Astrocyte (in vitro differentiated cells and primary cell): ENCODE data around the gene AUNIP. TPM values are rescaled to one million over a fixed set of nuclear protein-coding genes. Genes with fewer than 3 reads are reported as not detected.

ENCODE experiments used
- DNase-seq: peaks from one replicate; pipeline ENCODE4 v3.0.0-alpha.2; 2010; ENCODE audit warnings: low read depth
- FAIRE-seq: peaks from 2 replicates; lab custom pipeline; 2011; peaks lifted over from hg19 to GRCh38; lab: Jason Lieb, UNC
- H2AFZ ChIP-seq: 2 replicates; pipeline ENCODE4 v1.6.0; 2012; ENCODE audit warnings: low read depth, low read length, inconsistent platforms
- H3K27ac ChIP-seq: 2 replicates; pipeline ENCODE4 v1.5.1; 2011; ENCODE audit warnings: low read depth, low read length, inconsistent platforms
- H3K27me3 ChIP-seq: 2 replicates; pipeline ENCODE4 v1.6.0; 2011; ENCODE audit warnings: low read length, inconsistent platforms; ENCODE audit not compliant: insufficient read depth
- H3K36me3 ChIP-seq: 2 replicates; pipeline ENCODE4 v1.5.1; 2011; ENCODE audit warnings: low read length, inconsistent platforms; ENCODE audit not compliant: insufficient read depth
- H3K4me1 ChIP-seq: 2 replicates; pipeline ENCODE4 v1.5.1; 2011; ENCODE audit warnings: low read length, inconsistent platforms; ENCODE audit not compliant: insufficient read depth
- H3K4me2 ChIP-seq: 2 replicates; pipeline ENCODE4 v1.6.0; 2012; ENCODE audit warnings: low read length, inconsistent platforms
- H3K4me3 ChIP-seq: 2 replicates; pipeline ENCODE4 v1.5.1; 2011; ENCODE audit warnings: low read depth, mild to moderate bottlenecking, low read length, inconsistent platforms; ENCODE audit not compliant: insufficient read depth
- H3K79me2 ChIP-seq: 2 replicates; pipeline ENCODE4 v1.6.0; 2012; ENCODE audit warnings: mild to moderate bottlenecking, low read length, inconsistent platforms; ENCODE audit not compliant: insufficient read depth
- H3K9ac ChIP-seq: 2 replicates; pipeline ENCODE4 v1.6.0; 2012; ENCODE audit warnings: mild to moderate bottlenecking, low read length, inconsistent platforms
- H3K9me3 ChIP-seq: 2 replicates; pipeline ENCODE4 v1.5.1; 2012; ENCODE audit warnings: low read depth, mild to moderate bottlenecking, low read length, inconsistent platforms; ENCODE audit not compliant: insufficient read depth
- H4K20me1 ChIP-seq: 2 replicates; pipeline ENCODE4 v1.6.0; 2012; ENCODE audit warnings: low read length, inconsistent platforms; ENCODE audit not compliant: insufficient read depth
- H3K27ac Mint-ChIP-seq: one replicate; pipeline ENCODE4 v1.8.0; 2021; ENCODE audit warnings: mild to moderate bottlenecking, mixed read lengths; ENCODE audit not compliant: unreplicated experiment
- H3K27me3 Mint-ChIP-seq: one replicate; pipeline ENCODE4 v1.8.0; 2021; ENCODE audit warnings: low read depth, mixed read lengths; ENCODE audit not compliant: unreplicated experiment
- H3K36me3 Mint-ChIP-seq: one replicate; pipeline ENCODE4 v1.8.0; 2021; ENCODE audit warnings: low read depth, mixed read lengths; ENCODE audit not compliant: unreplicated experiment
- H3K4me1 Mint-ChIP-seq: one replicate; pipeline ENCODE4 v1.8.0; 2021; ENCODE audit warnings: low read depth, mixed read lengths; ENCODE audit not compliant: unreplicated experiment
- H3K4me3 Mint-ChIP-seq: one replicate; pipeline ENCODE4 v1.8.0; 2021; ENCODE audit warnings: mild to moderate bottlenecking, moderate library complexity, mixed read lengths; ENCODE audit not compliant: unreplicated experiment
- H3K9me3 Mint-ChIP-seq: one replicate; pipeline ENCODE4 v1.8.0; 2021; ENCODE audit warnings: mild to moderate bottlenecking, mixed read lengths; ENCODE audit not compliant: unreplicated experiment
- EZH2 ChIP-seq: IDR thresholded peaks from 2 replicates; pipeline ENCODE4 v1.6.1; 2012; ENCODE audit warnings: mild to moderate bottlenecking, low read length, inconsistent platforms; ENCODE audit not compliant: insufficient read depth
- total RNA-seq: library from RNA; stranded (reverse); gene quantifications from 2 replicates; pipeline ENCODE4 v1.2.1, GENCODE V29; 2021
- TF ChIP-seq, protein P1 (sequence below): IDR thresholded peaks from 2 replicates; pipeline ENCODE4 v1.5.1; 2011; ENCODE audit warnings: low read depth, mild to moderate bottlenecking, inconsistent platforms, low read length, moderate library complexity; ENCODE audit not compliant: insufficient read depth

AUNIP gene
- total RNA-seq, 1 donor from 2014 or later = 2.1 TPM

- H3K4me3 Mint-ChIP-seq = peak overlapping the region; percentile 2
- no peak overlapping the region for H3K4me2 ChIP-seq
- H3K9me3 Mint-ChIP-seq = peaks cover 1% of the 10 kb centered on the region
- H3K27ac Mint-ChIP-seq = no peak overlapping the region
- H3K36me3 ChIP-seq = no peaks in the 10 kb centered on the region
- TF ChIP-seq, protein P1, sequence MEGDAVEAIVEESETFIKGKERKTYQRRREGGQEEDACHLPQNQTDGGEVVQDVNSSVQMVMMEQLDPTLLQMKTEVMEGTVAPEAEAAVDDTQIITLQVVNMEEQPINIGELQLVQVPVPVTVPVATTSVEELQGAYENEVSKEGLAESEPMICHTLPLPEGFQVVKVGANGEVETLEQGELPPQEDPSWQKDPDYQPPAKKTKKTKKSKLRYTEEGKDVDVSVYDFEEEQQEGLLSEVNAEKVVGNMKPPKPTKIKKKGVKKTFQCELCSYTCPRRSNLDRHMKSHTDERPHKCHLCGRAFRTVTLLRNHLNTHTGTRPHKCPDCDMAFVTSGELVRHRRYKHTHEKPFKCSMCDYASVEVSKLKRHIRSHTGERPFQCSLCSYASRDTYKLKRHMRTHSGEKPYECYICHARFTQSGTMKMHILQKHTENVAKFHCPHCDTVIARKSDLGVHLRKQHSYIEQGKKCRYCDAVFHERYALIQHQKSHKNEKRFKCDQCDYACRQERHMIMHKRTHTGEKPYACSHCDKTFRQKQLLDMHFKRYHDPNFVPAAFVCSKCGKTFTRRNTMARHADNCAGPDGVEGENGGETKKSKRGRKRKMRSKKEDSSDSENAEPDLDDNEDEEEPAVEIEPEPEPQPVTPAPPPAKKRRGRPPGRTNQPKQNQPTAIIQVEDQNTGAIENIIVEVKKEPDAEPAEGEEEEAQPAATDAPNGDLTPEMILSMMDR = peak; percentile 69
- TF ChIP-seq EZH2 = no peak
- H3K9ac ChIP-seq = no peak overlapping the region
- peak; percentile 69 for FAIRE-seq
- H3K27ac ChIP-seq = no peak overlapping the region
- no peaks in the 10 kb centered on the region for H4K20me1 ChIP-seq
- peaks cover 15% of the 10 kb centered on the region for H3K4me1 Mint-ChIP-seq
- H3K4me3 ChIP-seq = no peak overlapping the region
- no peak overlapping the region for H2AFZ ChIP-seq
- no peaks in the 10 kb centered on the region for H3K27me3 ChIP-seq
- H3K79me2 ChIP-seq = peaks cover 13% of the 10 kb centered on the region
- peaks cover 5% of the 10 kb centered on the region for H3K36me3 Mint-ChIP-seq
- H3K4me1 ChIP-seq = peaks cover 4% of the 10 kb centered on the region
- no peaks in the 10 kb centered on the region for H3K9me3 ChIP-seq
- peaks cover 15% of the 10 kb centered on the region for H3K27me3 Mint-ChIP-seq
- peak; percentile 46 for DNase-seq
These were observed 62.3 kb downstream of the AUNIP start for GRCh38 chr1:25796811-25797458.

DNA sequence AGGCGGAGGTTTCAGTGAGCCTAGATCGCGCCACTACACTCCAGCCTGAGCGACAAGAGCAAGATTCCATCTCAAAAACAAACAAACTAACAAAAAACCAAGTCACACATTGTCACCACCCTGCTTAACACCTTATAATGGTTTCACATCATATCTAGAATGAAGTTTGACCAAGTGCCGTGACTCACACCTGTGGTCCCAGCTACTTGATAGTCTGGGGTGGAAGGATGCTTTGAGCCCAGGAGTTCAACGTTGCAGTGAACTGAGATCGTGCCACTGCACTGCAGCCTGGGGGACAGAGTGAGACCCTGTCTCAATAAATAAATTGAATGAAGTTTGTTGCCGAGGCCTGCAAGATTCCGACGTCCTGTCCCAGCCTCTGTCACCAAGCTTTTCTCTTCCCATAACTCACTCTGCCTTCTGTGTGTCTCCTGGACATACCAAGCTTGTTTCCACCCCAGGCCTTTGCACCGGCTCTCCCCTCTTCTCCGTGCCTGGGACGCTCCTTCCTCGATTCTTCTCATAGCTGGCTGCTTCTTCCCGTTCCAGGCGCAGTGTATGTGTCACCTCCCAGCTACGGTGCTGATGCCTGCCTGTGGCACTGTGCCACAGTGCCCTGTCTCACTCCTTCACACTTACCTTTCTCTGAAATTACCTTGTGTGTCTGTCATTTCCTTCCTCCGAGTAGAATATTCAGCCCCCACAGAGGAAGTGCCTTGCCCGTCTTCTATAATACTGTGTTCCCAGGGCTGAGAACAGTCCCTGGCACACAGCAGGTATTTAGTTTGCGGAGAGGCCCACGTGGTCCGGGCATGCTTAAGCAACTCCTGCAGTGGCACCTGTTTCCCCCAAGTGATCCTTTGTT lies 63.1 kb downstream of the AUNIP start:
- peaks cover 15% of the 10 kb centered on the region for H3K4me1 Mint-ChIP-seq
- DNase-seq = no peak
- H3K9me3 ChIP-seq = no peaks in the 10 kb centered on the region
- no peak overlapping the region for H3K4me3 ChIP-seq
- no peak overlapping the region for H3K4me3 Mint-ChIP-seq
- peaks cover 23% of the 10 kb centered on the region for H3K27me3 Mint-ChIP-seq
- FAIRE-seq = no peak
- H3K36me3 ChIP-seq = no peaks in the 10 kb centered on the region
- H3K9ac ChIP-seq = no peak overlapping the region
- peaks cover 2% of the 10 kb centered on the region for H3K36me3 Mint-ChIP-seq
- TF ChIP-seq, protein P1 = no peak
- no peak for TF ChIP-seq EZH2
- H3K27ac ChIP-seq = no peak overlapping the region
- H3K9me3 Mint-ChIP-seq = peaks cover 1% of the 10 kb centered on the region
- no peak overlapping the region for H3K4me2 ChIP-seq
- peaks cover 8% of the 10 kb centered on the region for H3K79me2 ChIP-seq
- H3K27me3 ChIP-seq = no peaks in the 10 kb centered on the region
- H3K4me1 ChIP-seq = peaks cover 4% of the 10 kb centered on the region
- no peak overlapping the region for H2AFZ ChIP-seq
- H3K27ac Mint-ChIP-seq = no peak overlapping the region
- H4K20me1 ChIP-seq = no peaks in the 10 kb centered on the region

DNA sequence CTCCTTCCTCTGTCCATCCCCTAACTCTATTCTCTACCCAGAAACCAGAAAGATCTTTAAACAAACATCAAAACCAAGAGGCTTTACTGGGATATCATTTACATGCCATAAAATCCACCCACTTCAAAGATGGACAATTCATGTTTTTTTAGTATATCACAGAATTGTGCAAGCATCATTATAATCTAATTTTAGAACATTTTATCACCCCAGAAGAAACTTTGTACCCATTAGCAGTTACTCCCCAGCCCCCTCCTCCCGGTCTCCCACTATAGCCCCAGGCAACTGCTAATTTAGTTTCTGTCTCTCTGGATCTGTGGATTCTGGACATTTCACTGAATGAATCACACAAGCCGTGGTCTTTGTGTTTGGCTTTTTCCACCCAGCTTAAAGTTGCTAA lies 64.0 kb downstream of the AUNIP start:
- FAIRE-seq = no peak
- Mint-ChIP-seq H3K9me3 (peaks cover 1% of the 10 kb centered on the region), H3K4me3 (peak overlapping the region; percentile 7), H3K27me3 (peaks cover 30% of the 10 kb centered on the region), H3K27ac (no peak overlapping the region), H3K4me1 (peaks cover 13% of the 10 kb centered on the region), H3K36me3 (peaks cover 2% of the 10 kb centered on the region)
- DNase-seq = no peak
- no peaks in the 10 kb centered on the region for H3K79me2 ChIP-seq
- no peak overlapping the region for H3K9ac ChIP-seq
- TF ChIP-seq, protein P1 = no peak
- no peak for TF ChIP-seq EZH2
- no peaks in the 10 kb centered on the region for H4K20me1 ChIP-seq
- H3K4me3 ChIP-seq = no peak overlapping the region
- H2AFZ ChIP-seq = no peak overlapping the region
- no peaks in the 10 kb centered on the region for H3K9me3 ChIP-seq
- H3K27ac ChIP-seq = no peak overlapping the region
- H3K36me3 ChIP-seq = no peaks in the 10 kb centered on the region
- H3K4me2 ChIP-seq = no peak overlapping the region
- no peaks in the 10 kb centered on the region for H3K4me1 ChIP-seq
- H3K27me3 ChIP-seq = no peaks in the 10 kb centered on the region
